Endothelial cell of umbilical vein (primary cell): Measurements from ENCODE around the gene COL6A2. TPM values are rescaled to one million over a fixed set of nuclear protein-coding genes. Genes with fewer than 3 reads are reported as not detected.

Experiments used
- BruUV-seq: library from RNA; stranded (reverse); fragments of 400-500 nt; replicated peaks from 2 replicates; lab custom pipeline; 2021; lab: Mats Ljungman, UMichigan
- CTCF ChIA-PET: fragments of 300-600, 350-600 bp; sonication (Branson Sonifier 250); formaldehyde crosslinking; loops from one replicate; lab custom pipeline; 2021; ENCODE audit warnings: antibody characterized with exemption, inconsistent platforms; lab: Charles Lee
- POLR2A ChIA-PET: fragments of 300-600, 350-600 bp; sonication (Branson Sonifier 250); formaldehyde crosslinking; loops from one replicate; lab custom pipeline; 2021; ENCODE audit warnings: antibody characterized with exemption, inconsistent platforms; lab: Charles Lee
- DNase-seq: peaks from one replicate; pipeline ENCODE4 v3.0.0-alpha.2; 2011; ENCODE audit warnings: low read depth, low spot score
- FAIRE-seq: peaks from 2 replicates; lab custom pipeline; 2011; peaks lifted over from hg19 to GRCh38; lab: Jason Lieb, UNC
- H2AFZ ChIP-seq: 2 replicates; pipeline ENCODE4 v1.6.0; 2012; ENCODE audit warnings: low read depth, low read length, control low read depth, inconsistent platforms
- H3K27ac ChIP-seq: 2 replicates; pipeline ENCODE4 v1.5.1; 2011; ENCODE audit warnings: low read depth, mild to moderate bottlenecking, control low read depth, low read length, moderate library complexity; ENCODE audit not compliant: insufficient read depth
- H3K27me3 ChIP-seq, 2 experiments: 2 replicates each; pipeline versions ENCODE4 v1.6.0 to v1.6.1; 2011; ENCODE audit warnings: low read length in 2 of 2, mixed read lengths in 1 of 2; ENCODE audit not compliant: control insufficient read depth in 2 of 2, insufficient read depth in 2 of 2
- H3K36me3 ChIP-seq, 2 experiments: 2 replicates in 1 of 2; 3 replicates in 1 of 2; pipeline ENCODE4 v1.5.1; 2011; ENCODE audit warnings: low read length in 2 of 2, mild to moderate bottlenecking in 1 of 2, moderate library complexity in 1 of 2; ENCODE audit not compliant: control insufficient read depth in 2 of 2, insufficient read depth in 2 of 2; ENCODE audit errors: extremely low read depth in 1 of 2
- H3K4me1 ChIP-seq: 3 replicates; pipeline ENCODE4 v1.5.1; 2011; ENCODE audit warnings: mild to moderate bottlenecking, low read length; ENCODE audit not compliant: control insufficient read depth, insufficient read depth; ENCODE audit errors: extremely low read depth
- H3K4me2 ChIP-seq: 2 replicates; pipeline ENCODE4 v1.6.1; 2011; ENCODE audit warnings: low read length, control low read depth, mixed read lengths; ENCODE audit not compliant: insufficient read depth
- H3K4me3 ChIP-seq, 3 experiments: fragments of 200-600 bp in 1 of 3; sonication (generic), shearing (Covaris generic) in 1 of 3; replicated peaks in 1 of 3; 2 replicates each; pipeline ENCODE4 v1.5.1; 2011 to 2016; ENCODE audit warnings: control low read depth in 3 of 3, low read length in 3 of 3, mild to moderate bottlenecking in 2 of 3, inconsistent platforms in 1 of 3, low read depth in 1 of 3, moderate library complexity in 1 of 3; ENCODE audit not compliant: insufficient read depth in 1 of 3
- H3K79me2 ChIP-seq: 2 replicates; pipeline ENCODE4 v1.6.0; 2012; ENCODE audit warnings: low read length, inconsistent platforms; ENCODE audit not compliant: control insufficient read depth, insufficient read depth
- H3K9ac ChIP-seq: replicated peaks from 2 replicates; pipeline ENCODE3; 2011; ENCODE audit warnings: low read length, control low read depth; ENCODE audit not compliant: insufficient read depth; ENCODE audit errors: extremely low read depth
- H3K9me1 ChIP-seq: replicated peaks from 3 replicates; pipeline ENCODE4 v1.6.0; 2011; ENCODE audit warnings: mild to moderate bottlenecking, low read length; ENCODE audit not compliant: control insufficient read depth, insufficient read depth; ENCODE audit errors: extremely low read depth
- H3K9me3 ChIP-seq: replicated peaks from 2 replicates; pipeline ENCODE4 v1.5.1; 2012; ENCODE audit warnings: low read length, inconsistent platforms; ENCODE audit not compliant: control insufficient read depth, insufficient read depth
- H4K20me1 ChIP-seq: replicated peaks from 2 replicates; pipeline ENCODE3; 2011; ENCODE audit warnings: mild to moderate bottlenecking, low read length; ENCODE audit not compliant: control insufficient read depth, insufficient read depth; ENCODE audit errors: extremely low read depth
- CTCF ChIP-seq, 2 donors: IDR thresholded peaks; 1 replicate in 1 of 2; 2 replicates in 1 of 2; pipeline ENCODE4 v1.5.1; 2011; ENCODE audit warnings: low read length in 2 of 2, mild to moderate bottlenecking in 2 of 2, moderate library complexity in 2 of 2, control low read depth in 1 of 2, inconsistent platforms in 1 of 2, low read depth in 1 of 2; ENCODE audit not compliant: insufficient read depth in 1 of 2; ENCODE audit errors: extremely low read depth in 1 of 2
- FOS ChIP-seq: IDR thresholded peaks from 2 replicates; pipeline ENCODE4 v1.6.1; 2011; ENCODE audit warnings: mild to moderate bottlenecking, low read length, moderate library complexity, borderline replicate concordance; ENCODE audit not compliant: insufficient read depth
- GATA2 ChIP-seq: IDR thresholded peaks from 2 replicates; pipeline ENCODE4 v1.7.0; 2011; ENCODE audit warnings: low read depth, mild to moderate bottlenecking, moderate library complexity, mixed read lengths, low read length; ENCODE audit not compliant: insufficient read length, insufficient read depth
- MYC ChIP-seq: IDR thresholded peaks from one replicate; pipeline ENCODE4 v1.6.1; 2011; ENCODE audit warnings: mild to moderate bottlenecking, low read depth, low read length
- POLR2A ChIP-seq: IDR thresholded peaks from 2 replicates; pipeline ENCODE4 v1.6.1; 2012; ENCODE audit warnings: low read depth, mild to moderate bottlenecking, control low read depth, low read length
- POLR2AphosphoS5 ChIP-seq: IDR thresholded peaks from 2 replicates; pipeline ENCODE4 v1.6.1; 2012; ENCODE audit warnings: low read depth, mild to moderate bottlenecking, control low read depth, low read length, moderate library complexity; ENCODE audit not compliant: insufficient read depth
- dilution Hi-C: fragments of 300-500 bp; cut with MboI; formaldehyde crosslinking; loops from one replicate; pipeline ENCODE4 v1.15.0; 2019; ENCODE audit warnings: low sequenced_read_pairs; ENCODE audit not compliant: extremely low pct_ligation_motif_present
- intact Hi-C: fragments of 100-400 bp; cut with micrococcal nuclease; formaldehyde crosslinking; loops from one replicate; pipeline ENCODE4 v1.10.0; 2022
- polyA plus RNA-seq, 4 experiments: library from polyadenylated mRNA; depleted of rRNA in 3 of 4; stranded (reverse) in 3 of 4; unstranded in 1 of 4; fragments of >200 nt; gene quantifications; 2 replicates each; pipeline versions ENCODE4 v1.2.1 to v1.2.3, GENCODE V29; 2011 to 2012; ENCODE audit warnings: missing spikeins in 1 of 4
- total RNA-seq: library from RNA; stranded (reverse); gene quantifications from 2 replicates; pipeline ENCODE4 v1.2.3, GENCODE V29; 2021

The COL6A2 gene
- total and polyA plus RNA-seq, 2 donors (not counting 3 experiments of a cell fraction or from before 2014, with no cell fraction given) = 3.4 to 6.1 TPM

- BruUV-seq = no TSS peak
- no peak overlapping the region for H3K4me3 ChIP-seq
- H3K36me3 ChIP-seq = no peaks in the 10 kb centered on the region
- no peaks in the 10 kb centered on the region for H3K9me3 ChIP-seq
- ChIA-PET CTCF (interaction anchor here (1.2 kb wide), 1 partner anchor 8 kb away, joined by 6 read pairs; no protein-coding TSS in a partner anchor), POLR2A (no interaction called here)
- dilution Hi-C loops (no loop called here), intact Hi-C loops (no loop called here)
- TF ChIP-seq POLR2AphosphoS5 = no peak
- TF ChIP-seq CTCF (IDR thresholded peaks at IDR 0.05; ENCODE audit: extremely low read depth in 1 of 2, insufficient read depth in 1 of 2, low read depth in 1 of 2, low read length in 2 of 2) = no peak
- TF ChIP-seq GATA2 = no peak
- no peak for TF ChIP-seq FOS
- TF ChIP-seq MYC = no peak
- no peak for TF ChIP-seq POLR2A
- H3K4me1 ChIP-seq = no peaks in the 10 kb centered on the region
- DNase-seq (no peak), FAIRE-seq (no peak)
- H3K9me1 ChIP-seq = no peaks in the 10 kb centered on the region
- no peak overlapping the region for H3K9ac ChIP-seq
- no peaks in the 10 kb centered on the region for H3K79me2 ChIP-seq
- no peaks in the 10 kb centered on the region for H4K20me1 ChIP-seq
- no peak overlapping the region for H3K27ac ChIP-seq
- H3K4me2 ChIP-seq = no peak overlapping the region
- no peaks in the 10 kb centered on the region for H3K27me3 ChIP-seq
- H2AFZ ChIP-seq = no peak overlapping the region
These were observed 60.1 kb downstream of the COL6A2 start for GRCh38 chr21:46157987-46158451.
